IMR-90 (cell line): ENCODE results near the gene DENND1A. TPM values are rescaled to one million over a fixed set of nuclear protein-coding genes. Genes with fewer than 3 reads are reported as not detected.

ENCODE experiments used
- ATAC-seq: fragments of 200-7000 bp; cut with Tn5 transposase; 2 replicates; pipeline ENCODE4 v1.9.1; 2020; ENCODE audit warnings: low read depth, mild to moderate bottlenecking, moderate library complexity
- BruUV-seq: library from RNA; stranded (reverse); fragments of 400-500 nt; replicated peaks from 2 replicates; lab custom pipeline; 2021; lab: Mats Ljungman, UMichigan
- CTCF ChIA-PET: fragments of 300-600 bp; formaldehyde crosslinking; extraction: SDS; loops from one replicate; lab custom pipeline; 2021; ENCODE audit warnings: antibody characterized with exemption; lab: Yijun Ruan, JAX
- POLR2A ChIA-PET: fragments of 300-600 bp; sonication (Branson Sonifier 250); formaldehyde crosslinking; loops from one replicate; lab custom pipeline; 2022; ENCODE audit warnings: antibody characterized with exemption; ENCODE audit not compliant: unreplicated experiment; lab: Charles Lee
- DNase-seq: peaks from one replicate; pipeline ENCODE4 v3.0.0; 2013
- H2AFZ ChIP-seq: replicated peaks from 2 replicates; pipeline ENCODE3; 2013; ENCODE audit warnings: low read length, mild to moderate bottlenecking; ENCODE audit not compliant: poor library complexity
- H2AK5ac ChIP-seq: 2 replicates; pipeline ENCODE4 v1.6.1; 2013; ENCODE audit warnings: low read depth, low read length, inconsistent platforms
- H2AK9ac ChIP-seq: replicated peaks from 2 replicates; pipeline ENCODE3; 2013; ENCODE audit warnings: mild to moderate bottlenecking, low read depth, low read length, moderate library complexity; ENCODE audit not compliant: poor library complexity
- H2BK120ac ChIP-seq: 2 replicates; pipeline ENCODE4 v1.6.1; 2013; ENCODE audit warnings: low read depth, low read length, inconsistent platforms
- H2BK15ac ChIP-seq: 3 replicates; pipeline ENCODE4 v1.6.1; 2013; ENCODE audit warnings: low read depth, low read length, inconsistent platforms
- H2BK20ac ChIP-seq: 2 replicates; pipeline ENCODE4 v1.6.1; 2013; ENCODE audit warnings: low read depth, mild to moderate bottlenecking, inconsistent platforms, low read length, moderate library complexity
- H2BK5ac ChIP-seq: 2 replicates; pipeline ENCODE4 v1.6.1; 2013; ENCODE audit warnings: mild to moderate bottlenecking, low read depth, low read length, inconsistent platforms; ENCODE audit not compliant: poor library complexity, severe bottlenecking
- H3K14ac ChIP-seq: replicated peaks from 2 replicates; pipeline ENCODE4 v1.6.1; 2013; ENCODE audit warnings: low read depth, low read length, inconsistent platforms
- H3K18ac ChIP-seq: 2 replicates; pipeline ENCODE4 v1.6.1; 2013; ENCODE audit warnings: low read depth, low read length, control low read depth
- H3K23ac ChIP-seq: 2 replicates; pipeline ENCODE4 v1.6.1; 2013; ENCODE audit warnings: low read depth, low read length, inconsistent platforms
- H3K27ac ChIP-seq: 2 replicates; pipeline ENCODE4 v1.5.1; 2013; ENCODE audit warnings: mild to moderate bottlenecking, control low read depth, low read length; ENCODE audit not compliant: insufficient read depth
- H3K27me3 ChIP-seq: 2 replicates; pipeline ENCODE4 v1.6.1; 2013; ENCODE audit warnings: low read length; ENCODE audit not compliant: control insufficient read depth, insufficient read depth
- H3K36me3 ChIP-seq: 2 replicates; pipeline ENCODE4 v1.6.1; 2013; ENCODE audit warnings: low read length, mixed read lengths; ENCODE audit not compliant: control insufficient read depth, insufficient read depth
- H3K4ac ChIP-seq: 2 replicates; pipeline ENCODE4 v1.6.1; 2013; ENCODE audit warnings: low read depth, low read length, inconsistent platforms
- H3K4me1 ChIP-seq: 2 replicates; pipeline ENCODE4 v1.6.1; 2013; ENCODE audit warnings: low read length, mixed read lengths; ENCODE audit not compliant: control insufficient read depth, insufficient read depth
- H3K4me2 ChIP-seq: 2 replicates; pipeline ENCODE4 v1.6.1; 2013; ENCODE audit warnings: low read depth, mild to moderate bottlenecking, control low read depth, low read length, moderate library complexity
- H3K4me3 ChIP-seq: 2 replicates; pipeline ENCODE4 v1.5.1; 2013; ENCODE audit warnings: low read depth, mild to moderate bottlenecking, control low read depth, low read length, moderate library complexity; ENCODE audit not compliant: insufficient read depth
- H3K56ac ChIP-seq: 2 replicates; pipeline ENCODE4 v1.6.1; 2013; ENCODE audit warnings: low read length, inconsistent platforms; ENCODE audit not compliant: insufficient read depth; ENCODE audit errors: extremely low read depth
- H3K79me1 ChIP-seq, 2 experiments: 2 replicates each; pipeline ENCODE4 v1.6.1; 2013; ENCODE audit warnings: low read length in 2 of 2, inconsistent platforms in 1 of 2, low read depth in 1 of 2
- H3K9ac ChIP-seq: 2 replicates; pipeline ENCODE4 v1.6.1; 2013; ENCODE audit warnings: low read depth, low read length, control low read depth
- H3K9me1 ChIP-seq: 2 replicates; pipeline ENCODE4 v1.6.1; 2013; ENCODE audit warnings: low read length, inconsistent platforms; ENCODE audit not compliant: insufficient read depth
- H3K9me3 ChIP-seq: 2 replicates; pipeline ENCODE4 v1.6.1; 2013; ENCODE audit warnings: low read length; ENCODE audit not compliant: control insufficient read depth, insufficient read depth
- H4K20me1 ChIP-seq: 2 replicates; pipeline ENCODE4 v1.6.1; 2013; ENCODE audit warnings: low read length, inconsistent platforms; ENCODE audit not compliant: insufficient read depth
- H4K5ac ChIP-seq: 2 replicates; pipeline ENCODE4 v1.6.1; 2013; ENCODE audit warnings: mild to moderate bottlenecking, low read depth, low read length, control low read depth
- H4K8ac ChIP-seq, 2 experiments: 2 replicates each; pipeline ENCODE4 v1.6.1; 2013; ENCODE audit warnings: low read depth in 2 of 2, low read length in 2 of 2, control low read depth in 1 of 2, inconsistent platforms in 1 of 2
- H4K91ac ChIP-seq: 2 replicates; pipeline ENCODE4 v1.6.1; 2013; ENCODE audit warnings: low read depth, low read length, inconsistent platforms; ENCODE audit not compliant: insufficient read depth
- CEBPB ChIP-seq: IDR thresholded peaks from 2 replicates; pipeline ENCODE4 v1.6.1; 2012; ENCODE audit warnings: low read depth, low read length, improper control_type of control experiment
- CHD1 ChIP-seq: IDR thresholded peaks from 2 replicates; pipeline ENCODE4 v1.6.1; 2012; ENCODE audit warnings: low read depth, low read length, improper control_type of control experiment
- CTCF ChIP-seq: conservative IDR thresholded peaks from 2 replicates; pipeline ENCODE4 v1.5.1; 2012; ENCODE audit warnings: mild to moderate bottlenecking, low read depth, low read length, improper control_type of control experiment
- ELK1 ChIP-seq: fragments of 150-350 bp; IDR thresholded peaks from 2 replicates; pipeline ENCODE4 v1.6.1; 2016; ENCODE audit warnings: low read depth, mild to moderate bottlenecking, low read length, moderate library complexity, borderline replicate concordance
- FOS ChIP-seq: fragments of 150-350 bp; IDR thresholded peaks from 2 replicates; pipeline ENCODE4 v1.6.1; 2016; ENCODE audit warnings: low read depth, low read length
- MAFK ChIP-seq: IDR thresholded peaks from 2 replicates; pipeline ENCODE4 v1.6.1; 2012; ENCODE audit warnings: low read depth, low read length, improper control_type of control experiment
- MAZ ChIP-seq: IDR thresholded peaks from 2 replicates; pipeline ENCODE4 v1.6.1; 2012; ENCODE audit warnings: low read depth, mild to moderate bottlenecking, low read length, improper control_type of control experiment, moderate library complexity, borderline replicate concordance
- MXI1 ChIP-seq: IDR thresholded peaks from 2 replicates; pipeline ENCODE4 v1.6.1; 2012; ENCODE audit warnings: low read depth, mild to moderate bottlenecking, low read length, moderate library complexity, borderline replicate concordance
- NFE2L2 ChIP-seq: fragments of 150-350 bp; IDR thresholded peaks from 2 replicates; pipeline ENCODE4 v1.6.1; 2016; ENCODE audit warnings: low read depth, mild to moderate bottlenecking, low read length
- POLR2A ChIP-seq: IDR thresholded peaks from 2 replicates; pipeline ENCODE4 v1.6.1; 2012; ENCODE audit warnings: mild to moderate bottlenecking, low read depth, low read length
- RFX5 ChIP-seq: IDR thresholded peaks from 2 replicates; pipeline ENCODE4 v1.8.0; 2012; ENCODE audit warnings: low read depth, mild to moderate bottlenecking, low read length, moderate library complexity
- SMC3 ChIP-seq: fragments of 150-350 bp; IDR thresholded peaks from 2 replicates; pipeline ENCODE4 v1.6.1; 2016; ENCODE audit warnings: low read depth, mild to moderate bottlenecking, antibody characterized with exemption, low read length, moderate library complexity
- WGBS, 2 experiments: methylation state at CpG; one replicate each; pipeline versions ENCODE4 v1.1.5 to v1.1.7; 2013; ENCODE audit warnings: missing lambda C conversion rate in 2 of 2; ENCODE audit not compliant: insufficient read length in 1 of 2; ENCODE audit errors: extremely low coverage in 2 of 2; 5-methylcytosine and 5-hydroxymethylcytosine counted together
- dilution Hi-C: fragments of 300-500 bp; cut with HindIII; formaldehyde crosslinking; loops from one replicate; pipeline ENCODE4 v1.14.3; 2018; ENCODE audit warnings: low sequenced_read_pairs; ENCODE audit not compliant: unreplicated experiment
- in situ Hi-C: fragments of 300-500 bp; cut with MboI; formaldehyde crosslinking; loops from 3 replicates; pipeline ENCODE4 v1.14.3; 2019; ENCODE audit warnings: low sequenced_read_pairs, inconsistent platforms, mixed read lengths
- intact Hi-C: fragments of 100-400 bp; cut with micrococcal nuclease; formaldehyde crosslinking; loops from 2 replicates; pipeline ENCODE4 v1.10.0; 2022
- polyA plus RNA-seq, 3 experiments: library from polyadenylated mRNA; depleted of rRNA; stranded (reverse); fragments of >200 nt; gene quantifications; 2 replicates each; pipeline ENCODE4 v1.2.3, GENCODE V29; 2012; ENCODE audit warnings: low replicate concordance in 1 of 3
- total RNA-seq: library from RNA; depleted of rRNA; stranded (reverse); fragments of >200 nt; gene quantifications from 2 replicates; pipeline ENCODE4 v1.2.3, GENCODE V29; 2012

The DENND1A gene
- total and polyA plus RNA-seq, 2 of the 4 experiments (the other 2 are of a cell fraction) = 21.4 to 27.6 TPM

- no peak overlapping the region for H3K4me3 ChIP-seq
- no peak overlapping the region for H3K9ac ChIP-seq
- no peaks in the 10 kb centered on the region for H3K9me3 ChIP-seq
- H2BK120ac ChIP-seq = no peak overlapping the region
- DNase-seq = no peak
- no peak for TF ChIP-seq CEBPB
- no peak for TF ChIP-seq CHD1
- TF ChIP-seq MAZ = no peak
- no peak for TF ChIP-seq FOS
- TF ChIP-seq MXI1 = no peak
- TF ChIP-seq RFX5 = no peak
- TF ChIP-seq CTCF = no peak
- no peak for TF ChIP-seq POLR2A
- no peak for TF ChIP-seq MAFK
- no peak for TF ChIP-seq SMC3
- no peak for TF ChIP-seq ELK1
- TF ChIP-seq NFE2L2 = no peak
- no peaks in the 10 kb centered on the region for H3K79me1 ChIP-seq
- no peak overlapping the region for H3K27ac ChIP-seq
- H4K5ac ChIP-seq = no peak overlapping the region
- H3K4me1 ChIP-seq = no peaks in the 10 kb centered on the region
- H2BK20ac ChIP-seq = no peak overlapping the region
- H4K8ac ChIP-seq = no peak overlapping the region
- ChIA-PET POLR2A (no interaction called here), CTCF (no interaction called here)
- no peak overlapping the region for H2AK9ac ChIP-seq
- no peak overlapping the region for H3K4ac ChIP-seq
- H2BK15ac ChIP-seq = no peak overlapping the region
- H3K18ac ChIP-seq = no peak overlapping the region
- H3K4me2 ChIP-seq = no peak overlapping the region
- H2BK5ac ChIP-seq = no peak overlapping the region
- H4K91ac ChIP-seq = no peak overlapping the region
- H3K14ac ChIP-seq = no peak overlapping the region
- ATAC-seq = no peak
- no peak overlapping the region for H2AK5ac ChIP-seq
- no peaks in the 10 kb centered on the region for H3K9me1 ChIP-seq
- in situ Hi-C loops (loop anchor here (5.0 kb wide), 1 partner anchor 636 kb away; no protein-coding TSS in a partner anchor), intact Hi-C loops (no loop called here), dilution Hi-C loops (no loop called here)
- no TSS peak for BruUV-seq
- no peak overlapping the region for H3K23ac ChIP-seq
- no peaks in the 10 kb centered on the region for H4K20me1 ChIP-seq
- H3K27me3 ChIP-seq = no peaks in the 10 kb centered on the region; the same call in 1 of the 2 replicates
- H3K56ac ChIP-seq = no peak overlapping the region
- 91% methylated on average over 13 of the region's 24 CpGs; no CpG with 5 or more reads in 1 of the 2 experiments for WGBS, 2 experiments
- H3K36me3 ChIP-seq = no peaks in the 10 kb centered on the region
- no peak overlapping the region for H2AFZ ChIP-seq
Measured at GRCh38 chr9:123395689-123396511, 534.0 kb downstream of the DENND1A start.
